ENCODE measurements around the gene RAB44. TPM values are rescaled to one million over a fixed set of nuclear protein-coding genes. Genes with fewer than 3 reads are reported as not detected.

Gene RAB44
- 0.33 TPM for total RNA-seq

GRCh38 chr6:36697481-36697903 is at the start of gene RAB44:
RAB44 (plus strand) TSS chr6:36697826; CDS start chr6:36704236, 6,410 bp downstream.

GRCh38 chr6:36678488-36679042 is 19.1 kb upstream of the RAB44 start, which contains the start of gene CDKN1A:
CDKN1A (plus strand) TSS chr6:36678714; CDS start chr6:36684102, 5,388 bp downstream.

Other genes with a start within 250 kb of the RAB44 start
- 27.3 TPM for gene STK38, start 150.3 kb upstream of the RAB44 start, total RNA-seq
- 254 TPM for gene SRSF3, start 103.5 kb upstream of the RAB44 start, total RNA-seq
- gene CDKN1A, start 19.1 kb upstream of the RAB44 start, total RNA-seq: 24.5 TPM
- 10.8 TPM for gene CPNE5, start 141.6 kb downstream of the RAB44 start, total RNA-seq
- gene PPIL1, start 177.0 kb downstream of the RAB44 start, total RNA-seq: 34.3 TPM
- 42.4 TPM for gene C6orf89, start 188.1 kb downstream of the RAB44 start, total RNA-seq

Data from camera-type eye (tissue), 1 donor.